Measurements from ENCODE around the gene FOXK1. TPM values are rescaled to one million over a fixed set of nuclear protein-coding genes. Genes with fewer than 3 reads are reported as not detected.

The FOXK1 gene
- total RNA-seq, 4 donors from 2014 or later: 28.0 to 59.9 (median 34.2) TPM

DNA sequence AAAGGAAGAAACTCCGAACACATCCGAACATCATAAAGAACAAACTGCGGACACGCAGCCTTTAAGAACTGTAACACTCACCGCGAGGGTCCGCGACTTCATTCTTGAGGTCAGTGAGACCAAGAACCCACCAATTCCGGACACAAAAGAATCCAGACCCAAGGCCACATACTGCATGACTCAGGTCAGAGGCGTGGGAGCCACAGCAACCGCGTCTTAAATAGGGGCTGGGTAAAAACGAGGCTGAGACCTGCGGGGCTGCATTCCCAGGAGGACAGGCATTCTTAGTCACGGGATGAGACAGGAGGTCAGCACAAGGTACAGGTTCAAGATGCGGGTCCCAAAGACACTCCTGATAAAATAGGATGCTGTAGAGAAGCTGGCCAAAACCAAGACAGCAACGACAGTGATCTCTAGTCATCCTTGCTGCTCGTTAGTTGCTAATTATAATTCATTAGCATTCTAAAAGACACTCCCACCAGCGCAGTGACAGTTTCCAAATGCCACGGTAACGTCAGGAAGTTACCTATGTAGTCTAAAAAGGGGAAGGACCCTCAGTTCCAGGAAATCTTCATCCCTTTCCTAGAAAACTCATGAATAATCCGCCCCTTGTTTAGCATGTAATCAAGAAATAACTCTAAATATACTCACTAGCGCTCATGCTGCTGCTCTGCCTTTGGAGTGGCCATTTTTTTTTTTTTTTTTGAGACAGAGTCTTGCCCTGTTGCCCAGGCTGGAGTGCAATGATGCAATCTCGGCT, 112.7 kb downstream of the FOXK1 start:
- intact Hi-C loops (cut with DNase I; ENCODE audit: low total_unique reads) (loop anchor here (5.0 kb wide), 1 partner anchor 288 kb away; no protein-coding TSS in a partner anchor), in situ Hi-C loops (cut with MboI; ENCODE audit: low pct_ligation_motif_present in 1 of 4, low pct_unique_long_range_greater_than_20kb in 1 of 4, low sequenced_read_pairs in 3 of 4) (loop anchor here in 1 of 4 donors (10.0 kb wide), 1 partner anchor 290 kb away; no protein-coding TSS in a partner anchor)

DNA sequence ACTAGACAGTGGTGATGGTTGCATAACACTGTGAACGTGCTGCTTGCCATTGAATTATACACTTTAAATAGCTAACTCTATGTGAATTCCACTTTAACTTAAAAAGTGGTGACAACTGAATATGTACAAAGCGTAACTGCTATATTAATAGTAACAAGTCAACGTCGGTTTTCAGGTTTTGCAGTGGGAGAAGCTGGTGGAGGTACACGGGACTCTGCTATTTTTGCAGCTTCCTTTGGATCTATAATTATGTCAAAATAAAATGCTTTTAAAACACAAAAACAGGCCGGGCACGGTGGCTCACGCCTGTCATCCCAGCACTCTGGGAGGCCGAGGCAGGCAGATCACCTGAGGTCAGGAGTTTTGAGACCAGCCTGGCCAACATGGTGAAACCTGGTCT, 114.4 kb downstream of the FOXK1 start:
- intact Hi-C loops (cut with DNase I; ENCODE audit: low total_unique reads) (no loop called here), in situ Hi-C loops (cut with MboI; ENCODE audit: low pct_ligation_motif_present in 1 of 4, low pct_unique_long_range_greater_than_20kb in 1 of 4, low sequenced_read_pairs in 3 of 4) (loop anchor here in 1 of 4 donors (10.0 kb wide), 1 partner anchor 288 kb away; no protein-coding TSS in a partner anchor)
- 81 to 88% methylated on average over 5 to 9 of the region's 9 CpGs for WGBS, 2 donors (ENCODE audit: low coverage in 1 of 2)
- Histone ChIP-seq H3K4me3 (no peak overlapping the region), H3K9me3 (no peaks in the 10 kb centered on the region), H3K27me3 (no peaks in the 10 kb centered on the region), H3K4me1 (peaks cover 0 to 15% (median 13%) of the 10 kb centered on the region in 4 donors), H3K27ac (no peak overlapping the region), H3K36me3 (peaks cover 0 to under 1% (median 0%) of the 10 kb centered on the region in 4 donors)
- TF ChIP-seq POLR2A (IDR thresholded peaks at IDR 0.05): no peak
- TF ChIP-seq CTCF (IDR thresholded peaks at IDR 0.05): no peak
- no peak for TF ChIP-seq POLR2AphosphoS5 (IDR thresholded peaks at IDR 0.05)
- TF ChIP-seq EP300 (IDR thresholded peaks at IDR 0.05; ENCODE audit: low read depth): no peak
- no peak for DNase-seq

More for the DNA sequence above, 112.7 kb downstream of the FOXK1 start:
- TF ChIP-seq EP300 (IDR thresholded peaks at IDR 0.05; ENCODE audit: low read depth): no peak
- no peak for TF ChIP-seq POLR2A (IDR thresholded peaks at IDR 0.05)
- no peak for TF ChIP-seq CTCF (IDR thresholded peaks at IDR 0.05)
- TF ChIP-seq POLR2AphosphoS5 (IDR thresholded peaks at IDR 0.05): no peak
- WGBS, 2 donors (ENCODE audit: low coverage in 1 of 2): 76 to 86% methylated on average over 6 to 24 of the region's 24 CpGs
- Histone ChIP-seq H3K4me3 (no peak overlapping the region), H3K4me1 (peaks cover 0 to 15% (median 13%) of the 10 kb centered on the region in 4 donors), H3K9me3 (no peaks in the 10 kb centered on the region), H3K36me3 (peaks cover 0 to 6% (median 0%) of the 10 kb centered on the region in 4 donors), H3K27ac (no peak overlapping the region), H3K27me3 (no peaks in the 10 kb centered on the region)
- no peak for DNase-seq

DNA sequence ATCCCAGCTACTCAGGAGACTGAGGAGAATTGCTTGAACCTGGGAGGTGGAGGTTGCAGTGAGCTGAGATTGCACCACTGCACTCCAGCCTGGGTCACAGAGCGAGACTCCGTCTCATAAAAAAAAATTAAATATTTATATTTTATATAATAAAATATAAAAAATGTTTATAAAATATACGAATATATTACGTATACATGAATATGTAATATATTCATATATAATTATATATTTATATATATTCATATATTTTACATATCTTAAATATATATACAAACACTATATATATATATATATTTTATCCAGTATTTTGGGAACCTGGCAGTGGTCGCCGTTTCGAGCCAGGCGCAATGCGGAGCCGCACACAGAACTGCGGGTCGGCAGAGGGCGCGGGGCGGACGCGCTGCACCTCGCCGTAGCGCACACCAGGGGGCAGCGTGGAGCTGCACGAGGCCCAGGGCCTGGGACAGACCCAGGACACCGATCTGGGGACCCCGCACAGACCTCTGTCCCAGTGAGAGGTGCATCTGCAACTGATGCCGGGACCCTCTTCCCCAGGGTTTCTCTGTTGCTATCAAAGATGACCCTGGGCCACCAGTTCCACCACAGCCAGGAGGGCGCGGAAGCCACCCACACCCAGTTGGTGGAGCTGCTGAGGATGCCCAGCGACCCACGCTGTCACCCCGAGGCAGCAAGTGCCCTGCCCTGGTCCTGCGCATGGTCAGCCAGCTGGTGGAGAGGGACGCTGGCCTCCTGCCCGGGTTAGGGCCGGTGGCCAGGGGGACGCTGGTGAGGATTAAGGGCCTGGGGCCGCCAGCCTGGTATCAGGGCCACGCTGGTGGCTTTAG, 116.0 kb downstream of the FOXK1 start:
- in situ Hi-C loops (cut with MboI; ENCODE audit: low pct_ligation_motif_present in 1 of 4, low pct_unique_long_range_greater_than_20kb in 1 of 4, low sequenced_read_pairs in 3 of 4): loop anchor here in 1 of 4 donors (10.0 kb wide), 1 partner anchor 287 kb away; no protein-coding TSS in a partner anchor
- DNase-seq: peak; percentile 42
- H3K4me1 ChIP-seq: peaks cover 0 to 1% (median under 1%) of the 10 kb centered on the region in 4 donors
- H3K4me3 ChIP-seq: no peak overlapping the region
- no peaks in the 10 kb centered on the region for H3K9me3 ChIP-seq
- no peak overlapping the region for H3K27ac ChIP-seq
- H3K27me3 ChIP-seq: no peaks in the 10 kb centered on the region
- intact Hi-C loops (cut with DNase I; ENCODE audit: low total_unique reads): no loop called here
- no peaks in the 10 kb centered on the region for H3K36me3 ChIP-seq
- TF ChIP-seq POLR2AphosphoS5 (IDR thresholded peaks at IDR 0.05) (no peak), POLR2A (IDR thresholded peaks at IDR 0.05) (no peak), CTCF (IDR thresholded peaks at IDR 0.05) (peak; percentile 65 to 91 (median 90)), EP300 (IDR thresholded peaks at IDR 0.05; ENCODE audit: low read depth) (no peak)
- WGBS, 2 donors (ENCODE audit: low coverage in 1 of 2): 19 to 24% methylated on average over 17 to 29 of the region's 37 CpGs

All from transverse colon (tissue), 4 donors.